Measurements from ENCODE around the gene WNT3A.
A peak's percentile ranks its signal among the peaks of the same experiment; 100 is the strongest.

The WNT3A gene

GRCh38 chr1:228088586-228089498, 82.0 kb downstream of the WNT3A start:
- H3K9ac ChIP-seq (ENCODE audit: low read length): peak overlapping the region; percentile 35; the same call in 1 of the 2 replicates
- peaks cover 100% of the 10 kb centered on the region for H3K79me2 ChIP-seq (ENCODE audit: low read length)
- peak overlapping the region; percentile 81; the same call in 1 of the 2 replicates for H3K27ac ChIP-seq (ENCODE audit: low read length)
- 0 out of 2 replicates have a peak overlapping the region, but pooled peaks have one; percentile 0 for H3K4me3 ChIP-seq (ENCODE audit: low read length)
- H3K4me2 ChIP-seq (ENCODE audit: low read depth, low read length): peak overlapping the region; percentile 39
- no peak for DNase-seq
- TF ChIP-seq EZH2phosphoT487 (IDR thresholded peaks at IDR 0.05; ENCODE audit: low read length): no peak
- no peaks in the 10 kb centered on the region for H3K27me3 ChIP-seq (replicated peaks; ENCODE audit: insufficient read depth, low read length)
- peaks cover 21% of the 10 kb centered on the region for H3K36me3 ChIP-seq (replicated peaks; ENCODE audit: insufficient read depth, low read length)
- no peaks in the 10 kb centered on the region for H3K9me3 ChIP-seq (replicated peaks; ENCODE audit: insufficient read depth, low read length)
- H2AFZ ChIP-seq (ENCODE audit: low read length): no peak overlapping the region
- peaks cover 73% of the 10 kb centered on the region for H3F3A ChIP-seq (ENCODE audit: insufficient read depth, low read length)
- H3K4me1 ChIP-seq (ENCODE audit: low read length): peaks cover 78% of the 10 kb centered on the region
- no peaks in the 10 kb centered on the region for H3K9me2 ChIP-seq (replicated peaks; ENCODE audit: insufficient read depth, low read length)
- H4K20me1 ChIP-seq (ENCODE audit: insufficient read depth, low read length): peaks cover 100% of the 10 kb centered on the region

- Histone ChIP-seq H3K9ac (ENCODE audit: low read length) (peak overlapping the region; percentile 35), H3K9me3 (replicated peaks; ENCODE audit: insufficient read depth, low read length) (no peaks in the 10 kb centered on the region), H3K4me2 (ENCODE audit: low read depth, low read length) (peak overlapping the region; percentile 39), H3K27me3 (replicated peaks; ENCODE audit: insufficient read depth, low read length) (no peaks in the 10 kb centered on the region), H3K9me2 (replicated peaks; ENCODE audit: insufficient read depth, low read length) (no peaks in the 10 kb centered on the region), H3F3A (ENCODE audit: insufficient read depth, low read length) (peaks cover 64% of the 10 kb centered on the region), H3K4me1 (ENCODE audit: low read length) (peaks cover 70% of the 10 kb centered on the region), H2AFZ (ENCODE audit: low read length) (no peak overlapping the region), H3K79me2 (ENCODE audit: low read length) (peaks cover 100% of the 10 kb centered on the region), H3K27ac (ENCODE audit: low read length) (peak overlapping the region; percentile 81), H3K4me3 (ENCODE audit: low read length) (0 out of 2 replicates have a peak overlapping the region, but pooled peaks have one; percentile 1), H3K36me3 (replicated peaks; ENCODE audit: insufficient read depth, low read length) (peaks cover 24% of the 10 kb centered on the region), H4K20me1 (ENCODE audit: insufficient read depth, low read length) (peaks cover 100% of the 10 kb centered on the region)
- no peak for TF ChIP-seq CTCF (IDR thresholded peaks at IDR 0.05; ENCODE audit: low read length)
- no peak for TF ChIP-seq EZH2 (optimal IDR thresholded peaks at IDR 0.05; ENCODE audit: low read depth, low read length)
- TF ChIP-seq EZH2phosphoT487 (IDR thresholded peaks at IDR 0.05; ENCODE audit: low read length): no peak
- DNase-seq: no peak
Observed at GRCh38 chr1:228089519-228090380, 83.0 kb downstream of the WNT3A start.

DNA sequence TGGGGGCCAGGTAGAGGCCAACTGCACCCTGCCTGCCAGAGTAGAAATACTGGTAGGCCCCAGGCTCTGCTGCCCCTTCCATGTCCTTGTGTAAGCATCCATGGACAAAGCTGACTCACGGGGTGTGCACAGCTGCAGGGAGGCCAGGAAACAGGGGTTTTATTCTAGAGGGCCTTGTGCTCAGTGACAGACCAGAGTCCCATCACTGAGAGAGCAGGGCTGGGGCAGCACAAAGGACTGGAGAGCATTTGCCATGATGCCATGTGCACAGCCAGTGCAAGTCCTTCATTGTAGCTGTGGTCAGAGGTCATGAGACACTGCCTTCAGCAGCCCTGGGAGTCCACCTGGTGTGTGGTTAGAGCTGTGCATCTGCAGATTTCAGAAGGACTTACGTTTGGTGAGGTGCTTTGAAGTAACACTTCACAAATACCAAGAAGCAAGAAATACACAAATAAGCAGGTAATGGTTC, 83.8 kb downstream of the WNT3A start:
- Histone ChIP-seq H3K4me3 (ENCODE audit: low read length) (no peak overlapping the region), H2AFZ (ENCODE audit: low read length) (no peak overlapping the region), H3F3A (ENCODE audit: insufficient read depth, low read length) (peaks cover 55% of the 10 kb centered on the region), H3K9ac (ENCODE audit: low read length) (peak overlapping the region; percentile 35; the same call in 1 of the 2 replicates), H3K4me2 (ENCODE audit: low read depth, low read length) (peak overlapping the region; percentile 39), H3K79me2 (ENCODE audit: low read length) (peaks cover 100% of the 10 kb centered on the region), H3K36me3 (replicated peaks; ENCODE audit: insufficient read depth, low read length) (peaks cover 24% of the 10 kb centered on the region), H3K4me1 (ENCODE audit: low read length) (peaks cover 61% of the 10 kb centered on the region), H3K9me3 (replicated peaks; ENCODE audit: insufficient read depth, low read length) (no peaks in the 10 kb centered on the region), H3K27ac (ENCODE audit: low read length) (peak overlapping the region; percentile 81), H4K20me1 (ENCODE audit: insufficient read depth, low read length) (peaks cover 100% of the 10 kb centered on the region), H3K9me2 (replicated peaks; ENCODE audit: insufficient read depth, low read length) (no peaks in the 10 kb centered on the region), H3K27me3 (replicated peaks; ENCODE audit: insufficient read depth, low read length) (no peaks in the 10 kb centered on the region)
- TF ChIP-seq EZH2phosphoT487 (IDR thresholded peaks at IDR 0.05; ENCODE audit: low read length): no peak
- no peak for TF ChIP-seq EZH2 (optimal IDR thresholded peaks at IDR 0.05; ENCODE audit: low read depth, low read length)
- peak; percentile 45 for TF ChIP-seq CTCF (IDR thresholded peaks at IDR 0.05; ENCODE audit: low read length)
- peak; percentile 90 for DNase-seq

Measured in MM.1S (cell line).